ENCODE data around the gene ALPG. TPM values are rescaled to one million over a fixed set of nuclear protein-coding genes. Genes with fewer than 3 reads are reported as not detected.

Gene ALPG
- total and polyA plus RNA-seq, 9 of the 15 experiments (the other 6 are each of a cell fraction or from before 2014, with no cell fraction given): not detected

DNA sequence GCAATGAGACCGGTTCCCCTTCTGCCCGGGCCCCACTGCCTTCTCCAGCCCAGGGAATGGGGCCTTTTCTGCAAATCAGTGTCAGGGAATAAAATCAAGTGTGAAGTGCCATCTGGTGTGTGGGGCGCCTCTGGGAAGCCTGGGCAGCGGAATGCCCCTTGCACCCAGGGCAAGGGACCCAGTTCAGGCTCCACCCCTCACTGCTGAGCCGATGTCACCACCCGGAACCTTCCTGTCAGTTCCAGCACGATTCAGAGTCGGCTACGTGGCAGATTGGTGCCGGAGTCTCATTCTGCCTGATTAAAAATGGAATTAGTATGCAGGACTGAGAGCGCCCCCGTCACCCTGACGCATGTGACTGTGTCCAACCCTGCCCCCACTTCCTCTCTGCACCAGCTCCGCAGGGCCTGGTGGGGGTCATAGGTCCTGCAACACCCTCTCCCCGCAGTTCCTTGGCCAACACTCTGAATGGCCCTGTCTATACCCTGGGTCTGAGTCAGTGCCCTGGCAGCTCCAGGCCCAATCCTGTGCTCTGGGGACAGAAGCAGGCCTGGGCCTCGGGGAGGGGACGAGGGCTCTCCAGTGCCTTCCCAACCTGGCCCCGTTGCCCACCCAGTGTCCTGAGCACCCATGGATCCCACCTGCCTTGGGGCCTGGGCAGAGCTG lies 41.1 kb downstream of the ALPG start:
- Histone ChIP-seq H3K4me3 (no peak overlapping the region), H3K27me3 (ENCODE audit: control insufficient read depth in 2 of 2, insufficient read depth in 2 of 2, low read length in 2 of 2) (0 out of 5 replicates have a peak, but pooled peaks cover 0 to 5% of the 10 kb centered on the region in 2 experiments), H3K4me2 (ENCODE audit: insufficient read depth, low read length) (no peak overlapping the region), H4K20me1 (replicated peaks; ENCODE audit: control insufficient read depth, insufficient read depth, low read length) (no peaks in the 10 kb centered on the region), H3K9me1 (ENCODE audit: control insufficient read depth, insufficient read depth, low read length) (no peaks in the 10 kb centered on the region), H3K36me3 (ENCODE audit: control insufficient read depth, insufficient read depth, low read length) (no peaks in the 10 kb centered on the region), H3K9me3 (replicated peaks; ENCODE audit: control insufficient read depth, insufficient read depth, low read depth, low read length) (no peaks in the 10 kb centered on the region), H2AFZ (ENCODE audit: low read depth, low read length) (no peak overlapping the region), H3K27ac (ENCODE audit: extremely low read depth, low read depth, low read length) (no peak overlapping the region), H3K79me2 (ENCODE audit: control insufficient read depth, insufficient read depth, low read length) (no peaks in the 10 kb centered on the region), H3K9ac (ENCODE audit: insufficient read depth in 1 of 2, low read depth in 2 of 2, low read length in 2 of 2) (no peak overlapping the region), H3K4me1 (replicated peaks in 1 of 2; ENCODE audit: control insufficient read depth in 2 of 2, insufficient read depth in 2 of 2, low read length in 2 of 2) (peaks cover 0 to 12% of the 10 kb centered on the region in 2 experiments; a peak in 2 of 5 replicates)
- in situ Hi-C loops (cut with MboI) (no loop called here), intact Hi-C loops (cut with micrococcal nuclease) (loop anchor here (5.0 kb wide), 1 partner anchor 75 kb away; the partner anchor contains the start of gene PRSS56)
- DNase-seq (ENCODE audit: extremely low read depth in 1 of 4, low spot score in 3 of 4) (no peak), FAIRE-seq (no peak), ATAC-seq (no peak)
- TF ChIP-seq, protein P1, sequence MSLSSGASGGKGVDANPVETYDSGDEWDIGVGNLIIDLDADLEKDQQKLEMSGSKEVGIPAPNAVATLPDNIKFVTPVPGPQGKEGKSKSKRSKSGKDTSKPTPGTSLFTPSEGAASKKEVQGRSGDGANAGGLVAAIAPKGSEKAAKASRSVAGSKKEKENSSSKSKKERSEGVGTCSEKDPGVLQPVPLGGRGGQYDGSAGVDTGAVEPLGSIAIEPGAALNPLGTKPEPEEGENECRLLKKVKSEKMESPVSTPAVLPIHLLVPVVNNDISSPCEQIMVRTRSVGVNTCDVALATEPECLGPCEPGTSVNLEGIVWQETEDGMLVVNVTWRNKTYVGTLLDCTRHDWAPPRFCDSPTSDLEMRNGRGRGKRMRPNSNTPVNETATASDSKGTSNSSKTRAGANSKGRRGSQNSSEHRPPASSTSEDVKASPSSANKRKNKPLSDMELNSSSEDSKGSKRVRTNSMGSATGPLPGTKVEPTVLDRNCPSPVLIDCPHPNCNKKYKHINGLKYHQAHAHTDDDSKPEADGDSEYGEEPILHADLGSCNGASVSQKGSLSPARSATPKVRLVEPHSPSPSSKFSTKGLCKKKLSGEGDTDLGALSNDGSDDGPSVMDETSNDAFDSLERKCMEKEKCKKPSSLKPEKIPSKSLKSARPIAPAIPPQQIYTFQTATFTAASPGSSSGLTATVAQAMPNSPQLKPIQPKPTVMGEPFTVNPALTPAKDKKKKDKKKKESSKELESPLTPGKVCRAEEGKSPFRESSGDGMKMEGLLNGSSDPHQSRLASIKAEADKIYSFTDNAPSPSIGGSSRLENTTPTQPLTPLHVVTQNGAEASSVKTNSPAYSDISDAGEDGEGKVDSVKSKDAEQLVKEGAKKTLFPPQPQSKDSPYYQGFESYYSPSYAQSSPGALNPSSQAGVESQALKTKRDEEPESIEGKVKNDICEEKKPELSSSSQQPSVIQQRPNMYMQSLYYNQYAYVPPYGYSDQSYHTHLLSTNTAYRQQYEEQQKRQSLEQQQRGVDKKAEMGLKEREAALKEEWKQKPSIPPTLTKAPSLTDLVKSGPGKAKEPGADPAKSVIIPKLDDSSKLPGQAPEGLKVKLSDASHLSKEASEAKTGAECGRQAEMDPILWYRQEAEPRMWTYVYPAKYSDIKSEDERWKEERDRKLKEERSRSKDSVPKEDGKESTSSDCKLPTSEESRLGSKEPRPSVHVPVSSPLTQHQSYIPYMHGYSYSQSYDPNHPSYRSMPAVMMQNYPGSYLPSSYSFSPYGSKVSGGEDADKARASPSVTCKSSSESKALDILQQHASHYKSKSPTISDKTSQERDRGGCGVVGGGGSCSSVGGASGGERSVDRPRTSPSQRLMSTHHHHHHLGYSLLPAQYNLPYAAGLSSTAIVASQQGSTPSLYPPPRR (CRISPR knock-in tag; IDR thresholded peaks at IDR 0.05; ENCODE audit: borderline replicate concordance): no peak
- TF ChIP-seq ELF1 (tag; IDR thresholded peaks at IDR 0.05): no peak
- no peak for TF ChIP-seq MXI1 (IDR thresholded peaks at IDR 0.05; ENCODE audit: low read depth, low read length)
- TF ChIP-seq PRMT5 (CRISPR knock-in tag; IDR thresholded peaks at IDR 0.05): no peak
- no peak for TF ChIP-seq SP1 (CRISPR knock-in tag; IDR thresholded peaks at IDR 0.05)
- no peak for TF ChIP-seq ZNF3 (CRISPR knock-in tag; IDR thresholded peaks at IDR 0.05)
- no peak for TF ChIP-seq RUNX1 (IDR thresholded peaks at IDR 0.05; ENCODE audit: low read depth)
- 4% methylated on average over 9 of the region's 18 CpGs for WGBS (ENCODE audit: insufficient coverage, low coverage, missing lambda C conversion rate)
- BruUV-seq (replicated peaks): no TSS peak
- POLR2A ChIA-PET: no interaction called here
- CTCF ChIA-PET (ENCODE audit: low intra/inter-chr PET ratio): interaction anchor here (0.6 to 1.1 kb wide), 2 partner anchors 26 to 75 kb away, joined by 3 to 4 read pairs; no protein-coding TSS in a partner anchor
